ENCODE data around the gene ADRA2C. TPM values are rescaled to one million over a fixed set of nuclear protein-coding genes. Genes with fewer than 3 reads are reported as not detected.

The ADRA2C gene
- total and polyA plus RNA-seq, 9 of the 15 experiments (the other 6 are each of a cell fraction or from before 2014, with no cell fraction given), result 0.06 to 0.58 (median 0.14) TPM; not detected in 2

DNA sequence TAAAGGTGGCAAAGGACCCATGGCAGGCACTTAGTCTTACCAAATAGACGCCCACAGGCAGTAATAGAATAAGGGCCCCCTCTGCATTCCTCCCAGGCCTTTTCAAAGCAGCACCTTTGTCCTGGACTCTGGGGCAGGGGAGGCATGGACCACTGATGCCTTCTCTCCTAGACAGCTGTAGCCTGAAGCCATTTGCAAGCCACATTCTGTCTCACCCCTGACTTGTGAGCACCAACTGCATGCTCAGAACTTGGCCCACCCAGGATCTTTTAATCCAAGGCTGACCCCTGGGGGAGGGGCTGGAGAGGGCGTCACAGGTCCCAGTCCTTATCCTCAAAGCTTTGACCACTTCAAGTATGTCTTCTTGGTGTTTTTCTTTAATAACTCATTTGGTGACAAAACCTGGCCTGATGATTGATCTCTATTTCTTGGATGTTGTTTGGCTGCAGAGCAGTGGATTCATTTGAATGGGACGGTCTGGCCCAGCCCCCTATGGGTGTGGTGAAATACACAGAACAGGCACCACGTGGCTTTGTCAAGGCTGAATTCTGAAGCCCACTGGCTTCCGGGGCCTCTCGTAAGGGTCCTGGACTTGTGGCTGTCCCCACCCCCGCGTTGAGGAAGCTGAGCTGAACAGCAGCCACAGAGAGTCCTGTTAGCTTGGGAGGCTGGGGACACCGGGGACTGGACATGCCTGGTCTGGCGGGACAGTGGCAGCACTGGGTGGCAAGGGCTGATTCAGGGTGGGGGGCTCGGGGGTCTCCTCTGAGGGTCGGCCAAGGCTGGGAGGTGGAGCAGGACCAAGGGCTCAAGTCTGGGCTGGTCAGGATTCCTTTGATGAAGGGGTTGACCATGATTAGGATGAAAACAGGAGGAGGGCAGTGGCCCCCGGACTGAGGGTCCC, 36.6 kb downstream of the ADRA2C start:
- Histone ChIP-seq H2AFZ (ENCODE audit: low read depth, low read length) (no peak overlapping the region), H3K9ac (ENCODE audit: insufficient read depth in 1 of 2, low read depth in 2 of 2, low read length in 2 of 2) (no peak overlapping the region), H3K27ac (ENCODE audit: extremely low read depth, low read depth, low read length) (no peak overlapping the region), H3K9me1 (ENCODE audit: control insufficient read depth, insufficient read depth, low read length) (no peaks in the 10 kb centered on the region), H3K4me3 (no peak overlapping the region), H4K20me1 (replicated peaks; ENCODE audit: control insufficient read depth, insufficient read depth, low read length) (no peaks in the 10 kb centered on the region), H3K36me3 (ENCODE audit: control insufficient read depth, insufficient read depth, low read length) (no peaks in the 10 kb centered on the region), H3K9me3 (replicated peaks; ENCODE audit: control insufficient read depth, insufficient read depth, low read depth, low read length) (no peaks in the 10 kb centered on the region), H3K79me2 (ENCODE audit: control insufficient read depth, insufficient read depth, low read length) (no peaks in the 10 kb centered on the region), H3K4me2 (ENCODE audit: insufficient read depth, low read length) (no peak overlapping the region), H3K4me1 (replicated peaks in 1 of 2; ENCODE audit: control insufficient read depth in 2 of 2, insufficient read depth in 2 of 2, low read length in 2 of 2) (peaks cover 0 to 4% of the 10 kb centered on the region in 2 experiments; a peak in 1 of 5 replicates), H3K27me3 (ENCODE audit: control insufficient read depth in 2 of 2, insufficient read depth in 2 of 2, low read length in 2 of 2) (peaks cover 2 to 51% of the 10 kb centered on the region in 2 experiments; a peak in 4 of 5 replicates)
- POLR2A ChIA-PET, result interaction anchor here (0.9 kb wide), 1 partner anchor 18 kb away, joined by 3 read pairs; no protein-coding TSS in a partner anchor
- no peak for ATAC-seq
- DNase-seq (ENCODE audit: extremely low read depth in 1 of 4, low spot score in 3 of 4), result no peak
- intact Hi-C loops (cut with micrococcal nuclease) (no loop called here), in situ Hi-C loops (cut with MboI) (no loop called here)
- no TSS peak for BruUV-seq (replicated peaks)
- CTCF ChIA-PET (ENCODE audit: low intra/inter-chr PET ratio), result no interaction called here
- TF ChIP-seq DMBX1 (CRISPR knock-in tag; IDR thresholded peaks at IDR 0.05; ENCODE audit: borderline replicate concordance) (no peak), HOXB6 (CRISPR knock-in tag; IDR thresholded peaks at IDR 0.05; ENCODE audit: borderline replicate concordance) (no peak), STAG1 (CRISPR knock-in tag; IDR thresholded peaks at IDR 0.05; ENCODE audit: borderline replicate concordance) (no peak), ZNF785 (CRISPR knock-in tag; IDR thresholded peaks at IDR 0.05) (no peak), CAMTA2 (CRISPR knock-in tag; conservative IDR thresholded peaks at IDR 0.05) (no peak), HSF4 (CRISPR knock-in tag; IDR thresholded peaks at IDR 0.05; ENCODE audit: borderline replicate concordance) (no peak), FOXK1 (CRISPR knock-in tag; IDR thresholded peaks at IDR 0.05; ENCODE audit: borderline replicate concordance) (no peak), ZNF644 (tag; IDR thresholded peaks at IDR 0.05; ENCODE audit: low read depth) (no peak), BCOR (IDR thresholded peaks at IDR 0.05) (no peak), BRD4 (IDR thresholded peaks at IDR 0.05) (no peak)
- TF ChIP-seq, protein P1, sequence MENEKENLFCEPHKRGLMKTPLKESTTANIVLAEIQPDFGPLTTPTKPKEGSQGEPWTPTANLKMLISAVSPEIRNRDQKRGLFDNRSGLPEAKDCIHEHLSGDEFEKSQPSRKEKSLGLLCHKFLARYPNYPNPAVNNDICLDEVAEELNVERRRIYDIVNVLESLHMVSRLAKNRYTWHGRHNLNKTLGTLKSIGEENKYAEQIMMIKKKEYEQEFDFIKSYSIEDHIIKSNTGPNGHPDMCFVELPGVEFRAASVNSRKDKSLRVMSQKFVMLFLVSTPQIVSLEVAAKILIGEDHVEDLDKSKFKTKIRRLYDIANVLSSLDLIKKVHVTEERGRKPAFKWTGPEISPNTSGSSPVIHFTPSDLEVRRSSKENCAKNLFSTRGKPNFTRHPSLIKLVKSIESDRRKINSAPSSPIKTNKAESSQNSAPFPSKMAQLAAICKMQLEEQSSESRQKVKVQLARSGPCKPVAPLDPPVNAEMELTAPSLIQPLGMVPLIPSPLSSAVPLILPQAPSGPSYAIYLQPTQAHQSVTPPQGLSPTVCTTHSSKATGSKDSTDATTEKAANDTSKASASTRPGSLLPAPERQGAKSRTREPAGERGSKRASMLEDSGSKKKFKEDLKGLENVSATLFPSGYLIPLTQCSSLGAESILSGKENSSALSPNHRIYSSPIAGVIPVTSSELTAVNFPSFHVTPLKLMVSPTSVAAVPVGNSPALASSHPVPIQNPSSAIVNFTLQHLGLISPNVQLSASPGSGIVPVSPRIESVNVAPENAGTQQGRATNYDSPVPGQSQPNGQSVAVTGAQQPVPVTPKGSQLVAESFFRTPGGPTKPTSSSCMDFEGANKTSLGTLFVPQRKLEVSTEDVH (IDR thresholded peaks at IDR 0.05; ENCODE audit: low read depth, partially characterized antibody), result no peak
- TF ChIP-seq, protein P2, sequence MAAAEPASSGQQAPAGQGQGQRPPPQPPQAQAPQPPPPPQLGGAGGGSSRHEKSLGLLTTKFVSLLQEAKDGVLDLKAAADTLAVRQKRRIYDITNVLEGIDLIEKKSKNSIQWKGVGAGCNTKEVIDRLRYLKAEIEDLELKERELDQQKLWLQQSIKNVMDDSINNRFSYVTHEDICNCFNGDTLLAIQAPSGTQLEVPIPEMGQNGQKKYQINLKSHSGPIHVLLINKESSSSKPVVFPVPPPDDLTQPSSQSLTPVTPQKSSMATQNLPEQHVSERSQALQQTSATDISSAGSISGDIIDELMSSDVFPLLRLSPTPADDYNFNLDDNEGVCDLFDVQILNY (CRISPR knock-in tag; IDR thresholded peaks at IDR 0.05), result no peak
- TF ChIP-seq, protein P3, sequence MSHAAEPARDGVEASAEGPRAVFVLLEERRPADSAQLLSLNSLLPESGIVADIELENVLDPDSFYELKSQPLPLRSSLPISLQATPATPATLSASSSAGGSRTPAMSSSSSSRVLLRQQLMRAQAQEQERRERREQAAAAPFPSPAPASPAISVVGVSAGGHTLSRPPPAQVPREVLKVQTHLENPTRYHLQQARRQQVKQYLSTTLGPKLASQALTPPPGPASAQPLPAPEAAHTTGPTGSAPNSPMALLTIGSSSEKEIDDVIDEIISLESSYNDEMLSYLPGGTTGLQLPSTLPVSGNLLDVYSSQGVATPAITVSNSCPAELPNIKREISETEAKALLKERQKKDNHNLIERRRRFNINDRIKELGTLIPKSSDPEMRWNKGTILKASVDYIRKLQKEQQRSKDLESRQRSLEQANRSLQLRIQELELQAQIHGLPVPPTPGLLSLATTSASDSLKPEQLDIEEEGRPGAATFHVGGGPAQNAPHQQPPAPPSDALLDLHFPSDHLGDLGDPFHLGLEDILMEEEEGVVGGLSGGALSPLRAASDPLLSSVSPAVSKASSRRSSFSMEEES (CRISPR knock-in tag; IDR thresholded peaks at IDR 0.05), result no peak
- no peak for FAIRE-seq
- WGBS (ENCODE audit: insufficient coverage, low coverage, missing lambda C conversion rate), result 0% methylated on average over 12 of the region's 13 CpGs

All from K562 (cell line).